ENCODE measurements around the gene UBAC1. TPM values are rescaled to one million over a fixed set of nuclear protein-coding genes. Genes with fewer than 3 reads are reported as not detected.
A peak's percentile ranks its signal among the peaks of the same experiment; 100 is the strongest.

Gene UBAC1
- total and polyA plus RNA-seq, 9 of the 15 experiments (the other 6 are each of a cell fraction or from before 2014, with no cell fraction given), result 94.0 to 399 (median 228) TPM

DNA sequence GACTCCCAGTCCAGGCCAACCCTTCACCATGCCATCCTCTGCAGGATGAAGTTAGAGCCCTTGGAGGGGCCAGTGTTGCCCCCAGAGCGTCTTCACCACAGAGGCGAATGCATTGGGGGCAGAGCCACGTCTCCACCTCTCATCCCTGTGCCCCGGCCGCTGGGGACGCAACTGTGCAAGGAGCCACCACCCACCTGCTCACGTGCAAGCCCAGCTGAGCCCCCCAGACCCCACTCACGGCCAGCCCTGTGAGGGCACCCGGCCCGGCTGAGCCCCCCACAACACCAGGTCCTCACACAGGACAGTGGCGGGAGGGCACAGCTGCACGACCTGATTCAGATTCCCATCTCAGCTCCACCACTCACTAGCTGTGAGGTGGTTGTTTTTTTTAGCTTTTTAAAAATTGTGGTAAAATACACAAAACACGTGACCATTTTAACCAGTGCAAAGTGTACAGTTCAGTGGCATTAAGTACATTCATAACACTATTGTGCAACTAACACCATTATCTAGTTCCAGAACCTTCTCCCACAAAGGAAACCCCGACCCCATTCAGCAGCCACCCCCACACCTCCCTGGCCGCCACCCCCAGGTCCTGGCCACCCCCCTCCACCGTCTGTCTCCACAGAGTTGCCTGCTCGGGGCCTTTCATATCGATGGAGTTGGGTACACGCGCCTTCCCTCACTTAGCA, 33.5 kb upstream of the UBAC1 start:
- DNase-seq (ENCODE audit: extremely low read depth in 1 of 4, low spot score in 3 of 4) (no peak), ATAC-seq (no peak), FAIRE-seq (no peak)
- 53% methylated on average over 20 of the region's 20 CpGs for WGBS (ENCODE audit: insufficient coverage, low coverage, missing lambda C conversion rate)
- CTCF ChIA-PET (ENCODE audit: low intra/inter-chr PET ratio), result no interaction called here
- no peak overlapping the region for H3K4me3 ChIP-seq
- BruUV-seq (replicated peaks), result no TSS peak
- H3K9me3 ChIP-seq (replicated peaks; ENCODE audit: control insufficient read depth, insufficient read depth, low read depth, low read length), result no peaks in the 10 kb centered on the region
- H3K79me2 ChIP-seq (ENCODE audit: control insufficient read depth, insufficient read depth, low read length), result no peaks in the 10 kb centered on the region
- intact Hi-C loops (cut with micrococcal nuclease), result no loop called here
- no peak overlapping the region for H3K4me2 ChIP-seq (ENCODE audit: insufficient read depth, low read length)
- H4K20me1 ChIP-seq (replicated peaks; ENCODE audit: control insufficient read depth, insufficient read depth, low read length), result no peaks in the 10 kb centered on the region
- H3K4me1 ChIP-seq (replicated peaks in 1 of 2; ENCODE audit: control insufficient read depth in 2 of 2, insufficient read depth in 2 of 2, low read length in 2 of 2), result peaks cover 22 to 71% of the 10 kb centered on the region in 2 experiments
- no peaks in the 10 kb centered on the region for H3K9me1 ChIP-seq (ENCODE audit: control insufficient read depth, insufficient read depth, low read length)
- no peak overlapping the region for H2AFZ ChIP-seq (ENCODE audit: low read depth, low read length)
- POLR2A ChIA-PET, result interaction anchor here (0.6 kb wide), 2 partner anchors 55 to 200 kb away, joined by 3 read pairs; no protein-coding TSS in a partner anchor
- peak overlapping the region in 1 of 2 experiments; percentile 72; a peak in 2 of 4 replicates for H3K9ac ChIP-seq (ENCODE audit: insufficient read depth in 1 of 2, low read depth in 2 of 2, low read length in 2 of 2)
- H3K27ac ChIP-seq (ENCODE audit: extremely low read depth, low read depth, low read length), result no peak overlapping the region
- H3K36me3 ChIP-seq (ENCODE audit: control insufficient read depth, insufficient read depth, low read length), result no peaks in the 10 kb centered on the region
- in situ Hi-C loops (cut with MboI), result no loop called here
- H3K27me3 ChIP-seq (ENCODE audit: control insufficient read depth in 2 of 2, insufficient read depth in 2 of 2, low read length in 2 of 2), result no peaks in the 10 kb centered on the region
- TF ChIP-seq MYNN (IDR thresholded peaks at IDR 0.05), result no peak
- no peak for TF ChIP-seq MYNN (CRISPR knock-in tag; IDR thresholded peaks at IDR 0.05)
- peak; percentile 10; the same call in 1 of the 2 replicates for TF ChIP-seq CBFA2T2 (conservative IDR thresholded peaks at IDR 0.05)
- TF ChIP-seq TFE3 (CRISPR knock-in tag; IDR thresholded peaks at IDR 0.05), result peak; percentile 23; the same call in 1 of the 2 replicates
- TF ChIP-seq SOX6 (IDR thresholded peaks at IDR 0.05), result no peak
- TF ChIP-seq, protein P1, sequence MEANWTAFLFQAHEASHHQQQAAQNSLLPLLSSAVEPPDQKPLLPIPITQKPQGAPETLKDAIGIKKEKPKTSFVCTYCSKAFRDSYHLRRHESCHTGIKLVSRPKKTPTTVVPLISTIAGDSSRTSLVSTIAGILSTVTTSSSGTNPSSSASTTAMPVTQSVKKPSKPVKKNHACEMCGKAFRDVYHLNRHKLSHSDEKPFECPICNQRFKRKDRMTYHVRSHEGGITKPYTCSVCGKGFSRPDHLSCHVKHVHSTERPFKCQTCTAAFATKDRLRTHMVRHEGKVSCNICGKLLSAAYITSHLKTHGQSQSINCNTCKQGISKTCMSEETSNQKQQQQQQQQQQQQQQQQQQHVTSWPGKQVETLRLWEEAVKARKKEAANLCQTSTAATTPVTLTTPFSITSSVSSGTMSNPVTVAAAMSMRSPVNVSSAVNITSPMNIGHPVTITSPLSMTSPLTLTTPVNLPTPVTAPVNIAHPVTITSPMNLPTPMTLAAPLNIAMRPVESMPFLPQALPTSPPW (CRISPR knock-in tag; IDR thresholded peaks at IDR 0.05), result peak; percentile 34
- TF ChIP-seq EGR1 (conservative IDR thresholded peaks at IDR 0.05), result peak; percentile 55
- TF ChIP-seq GATA2 (CRISPR knock-in tag; IDR thresholded peaks at IDR 0.05), result no peak
- peak; percentile 31; the same call in 1 of the 2 replicates for TF ChIP-seq CEBPG (CRISPR knock-in tag; IDR thresholded peaks at IDR 0.05)
- TF ChIP-seq CEBPG (tag; conservative IDR thresholded peaks at IDR 0.05 in 1 of 2, IDR thresholded peaks at IDR 0.05 in 1 of 2), result peak in 1 of 2 experiments; percentile 64; a peak in 2 of 4 replicates
- TF ChIP-seq CEBPB (tag; IDR thresholded peaks at IDR 0.05), result peak; percentile 63
